Activated CD4-positive, CD25-positive, alpha-beta regulatory T cell treated with anti-CD3 and anti-CD28 coated beads, Interleukin-2, amount 50 U/mL, for 72 hours (primary cell): ENCODE results near the gene PDPR.
"Not testable (repeated sequence)": the region's sequence is repeated elsewhere in the genome, so short reads cannot be mapped to it uniquely, and the experiment has no call there.

ENCODE experiments used
- DNase-seq: peaks from one replicate; pipeline ENCODE4 v3.0.0; 2021

Gene PDPR

GRCh38 chr16:70128844-70129243 lies 14.7 kb downstream of the PDPR start:
- not testable (repeated sequence) for DNase-seq

DNA sequence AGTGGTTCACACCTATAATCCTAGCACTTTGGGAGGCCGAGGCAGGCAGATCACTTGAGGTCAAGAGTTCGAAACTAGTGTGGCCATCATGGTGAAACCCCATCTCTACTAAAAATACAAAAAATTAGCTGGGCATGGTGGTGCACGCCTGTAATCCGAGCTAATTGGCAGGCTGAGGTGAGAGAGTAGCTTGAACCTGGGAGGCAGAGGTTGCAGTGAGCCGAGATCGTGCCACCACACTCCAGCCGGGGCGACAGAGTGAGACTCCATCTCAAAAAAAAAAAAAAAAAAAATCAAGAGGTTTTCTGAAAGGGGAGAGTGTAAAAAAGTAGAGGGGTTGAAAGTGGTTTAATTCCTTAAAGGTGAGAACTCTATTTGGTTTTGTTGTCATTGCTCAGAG lies 21.7 kb downstream of the PDPR start:
- not testable (repeated sequence) for DNase-seq

- DNase-seq = not testable (repeated sequence)
Measured at GRCh38 chr16:70136595-70136994, 22.5 kb downstream of the PDPR start.

DNA sequence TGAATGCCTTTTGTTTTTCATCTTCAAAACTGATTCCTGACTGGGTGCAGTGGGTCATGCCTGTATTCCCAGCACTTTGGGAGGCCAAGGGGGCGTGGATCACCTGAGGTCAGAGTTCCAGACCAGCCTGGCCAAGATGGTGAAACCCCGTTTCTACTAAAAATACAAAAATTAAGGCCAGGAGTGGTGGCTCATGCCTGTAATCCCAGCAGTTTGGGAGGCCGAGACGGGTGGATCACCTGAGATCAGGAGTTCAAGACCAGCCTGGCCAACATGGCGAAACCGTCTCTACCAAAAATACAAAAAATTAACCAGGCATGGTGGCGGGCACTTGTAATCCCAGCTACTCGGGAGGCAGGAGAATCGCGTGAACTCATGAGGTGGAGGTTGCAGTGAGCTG lies 28.6 kb downstream of the PDPR start:
- not testable (repeated sequence) for DNase-seq

DNA sequence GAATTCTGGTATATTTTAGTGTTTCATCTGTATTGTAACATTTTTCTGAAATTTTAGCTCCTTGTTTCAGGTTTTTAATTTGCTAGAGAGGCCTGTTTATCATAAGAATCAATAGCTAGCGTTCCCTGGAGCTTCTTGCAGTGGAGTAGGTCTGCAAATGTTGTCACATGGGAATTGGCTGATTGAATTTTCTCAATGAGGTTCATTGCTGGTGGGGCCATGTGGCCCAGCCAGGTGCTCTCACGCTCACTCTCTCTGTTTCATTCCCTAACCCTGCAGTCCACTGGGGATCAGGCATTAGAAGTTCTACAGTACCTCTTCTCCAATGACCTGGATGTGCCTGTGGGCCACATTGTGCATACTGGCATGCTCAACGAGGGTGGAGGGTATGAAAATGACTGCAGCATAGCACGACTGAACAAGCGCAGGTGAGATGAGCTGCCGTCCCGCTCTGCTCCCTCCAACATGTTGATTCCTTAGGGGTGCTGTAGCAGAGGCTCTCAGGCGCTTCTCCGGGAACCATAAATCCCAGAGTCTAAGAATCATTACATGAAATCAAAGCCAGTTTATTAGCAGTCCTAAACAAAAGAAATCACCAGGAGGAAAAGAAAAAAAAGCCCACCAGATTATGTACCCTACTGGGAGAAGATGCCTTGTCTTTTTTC lies 29.2 kb downstream of the PDPR start:
- DNase-seq = not testable (repeated sequence)

GRCh38 chr16:70147853-70148252 lies 33.7 kb downstream of the PDPR start:
- DNase-seq = not testable (repeated sequence)

- DNase-seq = not testable (repeated sequence)
Measured at GRCh38 chr16:70148453-70148852, 34.3 kb downstream of the PDPR start.

- not testable (repeated sequence) for DNase-seq
Measured at GRCh38 chr16:70149296-70149695, 35.2 kb downstream of the PDPR start.

GRCh38 chr16:70151391-70151790 lies 37.3 kb downstream of the PDPR start:
- no peak for DNase-seq

DNA sequence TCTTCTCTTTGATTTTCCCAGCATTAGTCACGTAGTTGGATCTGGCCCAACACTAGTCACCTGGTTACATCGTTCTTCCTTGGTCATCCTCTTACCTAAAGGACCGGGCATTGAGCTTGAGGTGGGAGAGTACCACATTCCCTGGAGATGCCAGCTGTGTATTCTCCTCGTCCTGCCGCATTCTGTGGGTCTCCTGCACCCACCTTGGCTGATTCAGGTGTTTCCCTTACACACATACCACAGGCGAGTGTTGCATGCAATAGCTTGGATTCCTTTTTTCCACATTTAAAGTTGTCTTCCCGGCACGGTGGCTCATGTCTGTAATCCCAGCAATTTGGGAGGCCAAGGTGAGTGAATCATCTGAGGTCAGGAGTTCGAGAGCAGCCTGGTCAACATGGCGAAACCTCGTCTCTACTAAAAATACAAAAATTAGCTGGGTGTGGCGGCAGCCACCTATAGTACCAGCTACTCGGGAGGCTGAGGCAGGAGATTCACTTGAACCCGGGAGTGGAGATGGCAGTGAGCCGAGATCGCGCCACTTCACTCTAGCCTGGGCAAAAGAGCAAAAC lies 37.9 kb downstream of the PDPR start:
- DNase-seq = no peak

DNA sequence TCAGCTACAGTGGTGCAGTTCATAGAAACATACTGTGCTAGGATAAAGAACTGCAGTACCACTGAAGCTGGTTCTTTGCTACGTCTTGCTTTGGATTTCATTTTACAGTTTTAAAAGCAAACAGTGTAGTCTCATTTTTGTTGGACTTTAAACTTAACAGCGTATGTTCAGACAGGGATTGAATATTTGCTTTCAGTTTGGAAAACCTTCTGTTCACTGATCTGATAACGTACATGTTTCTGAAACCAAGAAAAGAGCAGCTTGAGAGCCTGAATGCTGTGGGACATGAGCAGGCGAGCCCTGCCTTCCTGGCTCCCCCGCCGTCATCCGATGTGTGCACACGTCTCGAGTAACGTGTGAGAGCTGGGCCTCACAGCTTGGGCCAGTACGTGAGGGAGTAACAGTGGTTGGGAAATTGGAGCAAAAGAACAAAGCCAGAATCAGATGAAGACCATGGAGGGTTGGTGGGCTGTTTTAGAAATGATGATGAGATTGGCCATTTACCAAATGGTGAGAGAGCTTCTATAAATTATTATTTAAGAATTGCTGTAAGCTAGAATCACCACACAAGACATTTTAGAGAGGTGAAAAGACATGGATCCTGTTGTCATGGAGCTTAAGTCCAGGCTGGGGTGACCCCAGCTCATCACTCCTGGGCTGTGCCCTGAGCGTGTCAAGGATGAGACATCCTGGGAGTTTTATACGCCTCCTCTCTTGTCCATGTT lies 38.6 kb downstream of the PDPR start:
- no peak for DNase-seq

GRCh38 chr16:70154736-70155135 lies 40.6 kb downstream of the PDPR start:
- not testable (repeated sequence) for DNase-seq

DNA sequence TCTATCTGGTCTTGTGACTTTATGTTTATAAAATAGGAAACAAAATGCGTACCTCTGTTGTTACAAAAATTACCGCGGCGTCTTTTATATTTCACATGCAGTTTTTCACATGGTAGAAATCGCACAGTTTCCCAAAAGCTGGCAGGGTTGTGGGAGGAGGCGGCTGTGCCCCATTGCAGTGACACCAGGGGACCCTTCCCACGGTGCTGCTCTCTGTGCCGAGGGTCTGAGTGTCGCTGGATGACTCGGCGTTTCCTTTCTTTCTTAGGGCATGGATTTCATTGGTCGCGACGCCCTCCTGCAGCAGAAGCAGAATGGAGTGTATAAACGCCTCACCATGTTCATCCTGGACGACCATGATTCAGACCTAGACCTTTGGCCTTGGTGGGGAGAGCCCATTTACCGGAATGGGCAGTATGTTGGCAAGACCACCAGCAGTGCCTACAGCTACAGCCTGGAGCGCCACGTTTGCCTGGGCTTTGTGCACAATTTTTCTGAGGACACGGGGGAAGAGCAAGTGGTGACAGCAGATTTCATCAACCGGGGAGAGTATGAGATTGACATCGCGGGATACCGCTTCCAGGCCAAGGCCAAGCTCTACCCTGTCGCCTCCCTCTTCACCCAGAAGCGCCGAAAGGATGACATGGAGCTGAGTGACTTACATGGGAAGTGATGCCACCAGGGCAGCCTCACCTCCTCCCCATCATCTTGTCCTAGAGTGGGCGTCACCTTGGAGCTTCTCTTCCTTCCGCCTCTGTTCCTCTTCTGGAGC lies 42.3 kb downstream of the PDPR start:
- DNase-seq = no peak

DNA sequence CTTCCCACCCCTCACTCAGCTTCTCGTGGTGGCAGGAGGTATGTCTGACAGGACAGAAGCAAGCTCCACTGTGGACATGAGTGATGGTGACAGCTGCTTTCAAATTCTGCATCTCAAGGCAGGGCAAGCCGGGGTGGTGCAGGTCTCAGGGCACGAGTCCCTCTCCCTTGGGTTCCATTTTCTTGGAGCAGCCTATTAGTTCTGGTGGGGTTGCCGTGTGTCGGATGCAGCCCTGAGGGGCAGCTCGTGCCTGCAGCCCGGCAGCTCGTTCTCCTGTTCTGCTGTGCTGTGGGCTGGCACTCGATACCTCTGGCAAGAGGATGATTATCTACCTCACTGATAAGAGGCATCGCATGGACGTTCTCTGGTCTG lies 43.0 kb downstream of the PDPR start:
- DNase-seq = no peak

GRCh38 chr16:70157477-70158260 lies 43.5 kb downstream of the PDPR start:
- DNase-seq = no peak

GRCh38 chr16:70158261-70158939 lies 44.3 kb downstream of the PDPR start:
- DNase-seq = no peak

- DNase-seq = no peak
Measured at GRCh38 chr16:70159355-70160348, 45.5 kb downstream of the PDPR start.

DNA sequence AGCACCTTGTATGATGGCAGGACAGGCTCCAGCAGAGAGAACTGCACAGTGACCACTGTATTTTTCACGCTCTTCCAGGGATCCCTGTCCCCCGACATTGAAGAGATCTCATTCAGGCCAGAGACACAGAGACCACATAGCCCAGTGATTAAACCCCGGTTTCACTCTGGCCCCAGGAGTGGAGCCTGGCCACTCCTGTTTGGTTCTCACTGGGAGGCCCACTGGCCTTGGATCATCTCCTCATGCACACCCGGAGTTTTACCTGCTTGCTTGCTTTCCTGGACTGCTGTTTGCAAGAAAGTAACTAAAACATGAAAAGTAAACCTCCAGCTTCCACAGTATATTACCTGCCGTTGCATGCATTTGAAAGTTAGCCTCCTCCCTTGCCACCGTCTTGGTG lies 46.3 kb downstream of the PDPR start:
- DNase-seq = no peak

DNA sequence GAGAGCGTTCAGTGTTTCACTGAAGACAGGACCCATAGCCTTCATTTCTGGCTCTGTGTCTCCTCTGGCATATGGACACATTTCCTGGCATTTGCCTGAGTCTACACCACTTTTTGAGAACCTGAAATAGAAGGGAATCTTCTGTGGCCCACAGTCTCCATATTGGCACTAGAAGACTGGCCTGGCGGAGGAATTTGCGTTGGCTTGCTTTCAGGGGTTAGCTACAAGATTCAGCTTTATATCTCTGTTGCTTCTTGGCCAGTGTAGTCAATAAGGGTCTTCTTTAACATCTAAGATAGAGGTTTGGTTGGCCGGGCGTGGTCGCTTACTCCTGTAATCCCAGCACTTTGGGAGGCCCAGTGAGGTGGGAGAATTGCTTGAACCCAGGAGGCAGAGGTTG lies 46.7 kb downstream of the PDPR start:
- DNase-seq = no peak

DNA sequence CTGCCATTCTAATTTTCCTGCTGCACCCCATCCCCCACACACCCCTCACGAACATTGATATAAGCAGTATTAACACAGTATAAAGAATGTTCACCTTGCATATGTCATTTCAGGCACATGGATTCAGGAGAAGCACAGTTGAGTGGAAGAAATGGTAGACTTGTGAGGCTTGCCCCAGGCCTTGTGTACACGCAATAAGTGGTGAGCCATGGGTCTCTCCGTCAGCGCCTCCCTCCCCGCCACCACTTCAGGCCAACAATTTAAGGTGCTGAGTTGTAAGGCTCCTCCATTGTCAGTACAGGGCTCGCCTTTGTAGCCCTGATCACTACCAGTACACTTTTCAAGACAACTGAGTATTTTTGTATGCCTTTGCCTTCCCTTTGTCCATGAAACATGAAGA lies 47.2 kb downstream of the PDPR start:
- no peak for DNase-seq

DNA sequence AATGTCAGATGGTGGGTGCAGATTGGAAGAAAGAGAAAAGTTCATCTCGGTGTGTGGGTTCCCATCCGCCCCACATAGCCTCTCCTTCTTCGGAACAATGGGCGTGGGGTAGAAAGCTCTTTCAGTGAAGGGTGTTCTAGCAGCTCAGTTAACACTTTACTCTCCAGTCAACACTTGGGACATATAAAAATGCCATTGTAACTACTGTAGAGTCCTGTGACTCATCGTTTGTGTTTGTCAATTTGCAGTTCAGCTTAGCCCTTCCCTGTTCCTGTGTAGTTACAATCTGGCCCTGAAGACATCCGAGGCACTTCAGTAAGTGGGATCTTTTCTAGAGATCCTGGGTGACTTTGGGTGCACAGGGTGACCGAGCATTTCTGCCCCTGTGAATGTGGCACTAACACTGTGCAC lies 47.9 kb downstream of the PDPR start:
- DNase-seq = no peak
